Prostate gland (tissue), 2 donors: Measurements from ENCODE around the gene BCOR.

Source experiments
- CTCF ChIP-seq, 4 experiments: fragments of 200-600 bp in 2 of 4; fragments of 450-650 bp in 2 of 4; sonication (generic) in 2 of 4; IDR thresholded peaks; 1 replicate in 3 of 4; 2 replicates in 1 of 4; pipeline ENCODE4 v1.5.1; 2016 to 2019; ENCODE audit warnings: antibody characterized with exemption in 4 of 4, mild to moderate bottlenecking in 2 of 4, moderate library complexity in 2 of 4
- POLR2A ChIP-seq: fragments of 450-650 bp; IDR thresholded peaks from one replicate; pipeline ENCODE4 v1.6.1; 2016; ENCODE audit warnings: antibody characterized with exemption, mild to moderate bottlenecking

GRCh38 chrX:40094900-40095582 is 2.7 kb downstream of the BCOR start:
- TF ChIP-seq POLR2A (no peak), CTCF (IDR thresholded peaks at IDR 0.05) (no peak)
